Ascending aorta (tissue), 2 donors: Measurements from ENCODE around the gene ALKBH4. TPM values are rescaled to one million over a fixed set of nuclear protein-coding genes. Genes with fewer than 3 reads are reported as not detected.
"Not testable (repeated sequence)": the region's sequence is repeated elsewhere in the genome, so short reads cannot be mapped to it uniquely, and the experiment has no call there.

Experiments
- DNase-seq, 2 donors: peaks; one replicate each; pipeline ENCODE4 v3.0.0-alpha.2; 2019; ENCODE audit warnings: low spot score in 2 of 2
- H3K27ac ChIP-seq, 2 donors: fragments of 200-600 bp; sonication (generic); one replicate each; pipeline ENCODE4 v1.5.1; 2016 to 2017; ENCODE audit warnings: mild to moderate bottlenecking in 1 of 2
- H3K27me3 ChIP-seq: fragments of 200-600 bp; sonication (generic); one replicate; pipeline ENCODE4 v1.5.1; 2017
- H3K36me3 ChIP-seq, 2 donors: fragments of 200-600 bp; sonication (generic); one replicate each; pipeline ENCODE4 v1.5.1; 2016
- H3K4me1 ChIP-seq, 2 donors: fragments of 200-600 bp; sonication (generic); one replicate each; pipeline ENCODE4 v1.5.1; 2016 to 2017; ENCODE audit warnings: mild to moderate bottlenecking in 1 of 2
- H3K4me3 ChIP-seq, 2 donors: fragments of 200-600 bp; sonication (generic); one replicate each; pipeline ENCODE4 v1.5.1; 2016 to 2017; ENCODE audit warnings: mild to moderate bottlenecking in 1 of 2
- H3K9me3 ChIP-seq, 2 donors: fragments of 200-600 bp; sonication (generic); one replicate each; pipeline ENCODE4 v1.5.1; 2016
- CTCF ChIP-seq, 3 experiments: fragments of 200-600 bp in 2 of 3; fragments of 450-650 bp in 1 of 3; sonication (generic) in 2 of 3; IDR thresholded peaks; one replicate each; pipeline ENCODE4 v1.5.1; 2016 to 2019; ENCODE audit warnings: antibody characterized with exemption in 3 of 3, mild to moderate bottlenecking in 1 of 3, moderate library complexity in 1 of 3
- intact Hi-C: fragments of 100-400 bp; cut with DNase I; formaldehyde crosslinking; loops from one replicate; pipeline ENCODE4 v1.15.1; 2023
- total RNA-seq: library from RNA; depleted of rRNA; stranded (reverse); fragments of >200 nt; gene quantifications from one replicate; pipeline ENCODE4 v1.1.0, GENCODE V29; 2016

Gene ALKBH4
- total RNA-seq, 1 donor from 2014 or later, result 26.4 TPM

- H3K27ac ChIP-seq, intact Hi-C loops: not testable (repeated sequence)
- peak in 1 of 2 donors; percentile 8 for DNase-seq
These were observed 29.4 kb upstream of the ALKBH4 start for GRCh38 chr7:102494026-102494425.

GRCh38 chr7:102493220-102493935 lies 28.7 kb upstream of the ALKBH4 start:
- intact Hi-C loops, H3K4me3 ChIP-seq, DNase-seq, H3K9me3 ChIP-seq, H3K36me3 ChIP-seq, H3K27me3 ChIP-seq, H3K27ac ChIP-seq, H3K4me1 ChIP-seq: not testable (repeated sequence)

More at GRCh38 chr7:102494026-102494425, 29.4 kb upstream of the ALKBH4 start:
- H3K9me3 ChIP-seq, H3K36me3 ChIP-seq, H3K27me3 ChIP-seq, H3K4me3 ChIP-seq, H3K4me1 ChIP-seq: not testable (repeated sequence)

- H3K36me3 ChIP-seq, H3K4me1 ChIP-seq, H3K27ac ChIP-seq, H3K4me3 ChIP-seq, H3K9me3 ChIP-seq, H3K27me3 ChIP-seq, intact Hi-C loops: not testable (repeated sequence)
- peak; percentile 5 to 59 for DNase-seq
These were observed 25.9 kb upstream of the ALKBH4 start for GRCh38 chr7:102490529-102491075.

GRCh38 chr7:102484317-102484716 lies 19.7 kb upstream of the ALKBH4 start:
- H3K4me3 ChIP-seq, DNase-seq, H3K27ac ChIP-seq, H3K36me3 ChIP-seq, H3K9me3 ChIP-seq, H3K4me1 ChIP-seq, intact Hi-C loops, H3K27me3 ChIP-seq: not testable (repeated sequence)

- intact Hi-C loops, H3K27me3 ChIP-seq, H3K36me3 ChIP-seq, H3K4me3 ChIP-seq, H3K27ac ChIP-seq, H3K9me3 ChIP-seq, H3K4me1 ChIP-seq: not testable (repeated sequence)
- DNase-seq, result peak in 1 of 2 donors; percentile 4
These were observed 17.3 kb upstream of the ALKBH4 start for GRCh38 chr7:102481962-102482361.

- not testable (repeated sequence) for H3K9me3 ChIP-seq
- DNase-seq, result peak in 1 of 2 donors; percentile 68
These were observed 15.4 kb upstream of the ALKBH4 start for GRCh38 chr7:102479982-102480637.

GRCh38 chr7:102479209-102479584 lies 14.5 kb upstream of the ALKBH4 start:
- H3K36me3 ChIP-seq, H3K27ac ChIP-seq, DNase-seq, H3K9me3 ChIP-seq, H3K4me3 ChIP-seq, H3K4me1 ChIP-seq, H3K27me3 ChIP-seq, intact Hi-C loops: not testable (repeated sequence)

More at GRCh38 chr7:102479982-102480637, 15.4 kb upstream of the ALKBH4 start:
- H3K4me1 ChIP-seq, intact Hi-C loops, H3K27ac ChIP-seq, H3K4me3 ChIP-seq, H3K36me3 ChIP-seq, H3K27me3 ChIP-seq: not testable (repeated sequence)
- TF ChIP-seq CTCF (IDR thresholded peaks at IDR 0.05), result peak; percentile 24 to 52 (median 35)

GRCh38 chr7:102478314-102479208 lies 13.9 kb upstream of the ALKBH4 start, which contains the start of gene POLR2J:
Gene POLR2J (minus strand): TSS chr7:102478922. CDS start chr7:102478860, 62 bp downstream.
- H3K36me3 ChIP-seq, H3K9me3 ChIP-seq, intact Hi-C loops, H3K4me1 ChIP-seq, H3K27me3 ChIP-seq: not testable (repeated sequence)
- peak within 1 kb of the TSS; percentile 47 to 68 for H3K4me3 ChIP-seq
- peak; percentile 49 to 96 for DNase-seq
- peak within 1 kb of the TSS; percentile 20 to 53 for H3K27ac ChIP-seq
- TF ChIP-seq CTCF (IDR thresholded peaks at IDR 0.05), result peak; percentile 43 to 65 (median 59)

GRCh38 chr7:102474736-102475435 lies 10.2 kb upstream of the ALKBH4 start:
- peak overlapping the region in 1 of 2 donors; percentile 48 for H3K27ac ChIP-seq
- H3K9me3 ChIP-seq, intact Hi-C loops, DNase-seq, H3K27me3 ChIP-seq, H3K4me1 ChIP-seq, H3K4me3 ChIP-seq: not testable (repeated sequence)
- peaks cover 23 to 29% of the 10 kb centered on the region in 2 donors for H3K36me3 ChIP-seq

GRCh38 chr7:102474116-102474515 lies 9.5 kb upstream of the ALKBH4 start:
- Histone ChIP-seq H3K27ac (peak overlapping the region in 1 of 2 donors; percentile 48), H3K36me3 (peaks cover 23 to 33% of the 10 kb centered on the region in 2 donors)
- H3K27me3 ChIP-seq, H3K4me3 ChIP-seq, intact Hi-C loops, H3K4me1 ChIP-seq, DNase-seq, H3K9me3 ChIP-seq: not testable (repeated sequence)
